IPS-NIHi11 (cell line): Measurements from ENCODE around the gene CHST15.
"Not testable (repeated sequence)": the region's sequence is repeated elsewhere in the genome, so short reads cannot be mapped to it uniquely, and the experiment has no call there.

Experiments
- DNase-seq: peaks from one replicate; pipeline ENCODE4 v3.0.0; 2012; ENCODE audit warnings: mixed read lengths, low spot score

CHST15 gene

DNA sequence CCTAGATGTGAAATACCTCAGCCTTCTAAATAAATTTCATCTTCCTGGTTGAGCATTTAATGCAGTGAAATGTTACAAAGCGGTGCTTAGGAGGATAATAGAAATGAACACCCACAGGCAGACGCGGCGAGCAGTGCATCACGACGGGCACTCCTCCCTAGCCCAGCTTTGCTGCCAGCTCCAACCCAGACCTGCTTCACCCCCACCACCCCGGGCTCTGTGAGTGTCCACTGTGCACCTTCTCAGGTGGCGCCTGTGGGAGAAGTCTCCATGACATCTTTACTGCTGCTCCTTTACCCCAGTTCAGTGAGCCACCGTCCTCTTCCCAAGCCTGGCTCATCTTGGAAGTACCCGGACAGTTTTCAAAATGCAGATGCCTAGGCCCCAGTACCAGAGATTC is 5.2 kb upstream of the CHST15 start:
- DNase-seq: no peak

DNA sequence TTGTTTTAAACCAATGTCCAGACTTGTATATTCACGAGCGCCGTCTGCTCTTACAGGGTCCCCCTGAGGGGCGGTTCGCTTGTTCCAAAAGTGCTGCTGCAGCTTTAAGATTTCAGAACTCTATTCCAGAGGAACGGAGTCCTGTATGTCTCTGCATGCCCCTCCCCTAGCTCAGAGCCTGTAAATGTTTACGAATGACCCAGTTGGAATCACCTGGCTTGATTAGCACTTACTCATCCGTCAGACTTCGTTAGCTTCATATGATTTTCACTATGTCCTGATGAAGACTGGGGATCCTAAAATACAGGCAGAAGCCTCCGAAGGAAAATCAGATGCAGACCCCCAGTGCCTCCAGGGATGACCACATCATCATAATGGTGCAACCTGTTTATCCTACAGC is 4.5 kb upstream of the CHST15 start:
- no peak for DNase-seq

GRCh38 chr10:124096494-124096893 is 3.1 kb upstream of the CHST15 start:
- no peak for DNase-seq

- not testable (repeated sequence) for DNase-seq
Measured at GRCh38 chr10:124095801-124096200, 2.4 kb upstream of the CHST15 start.

DNA sequence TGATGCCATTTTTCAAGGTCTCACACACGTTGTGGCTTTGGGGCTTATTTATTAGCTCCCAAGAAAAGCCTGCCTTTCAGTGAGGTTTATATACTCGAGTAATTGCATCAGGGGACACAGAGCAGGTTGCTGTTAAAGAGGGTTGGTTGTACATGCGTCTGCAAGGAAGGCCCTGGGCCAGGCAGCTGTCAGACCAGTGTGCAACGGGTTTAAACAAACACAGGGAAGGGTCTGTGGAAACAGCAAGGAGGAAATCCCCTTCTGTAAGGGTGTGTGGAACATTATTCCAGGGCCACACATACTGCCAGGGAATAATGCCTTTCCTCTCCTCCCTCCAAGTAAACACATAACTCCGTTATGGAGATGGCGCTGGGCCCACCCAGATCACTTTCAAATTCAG is 1.7 kb upstream of the CHST15 start:
- no peak for DNase-seq

DNA sequence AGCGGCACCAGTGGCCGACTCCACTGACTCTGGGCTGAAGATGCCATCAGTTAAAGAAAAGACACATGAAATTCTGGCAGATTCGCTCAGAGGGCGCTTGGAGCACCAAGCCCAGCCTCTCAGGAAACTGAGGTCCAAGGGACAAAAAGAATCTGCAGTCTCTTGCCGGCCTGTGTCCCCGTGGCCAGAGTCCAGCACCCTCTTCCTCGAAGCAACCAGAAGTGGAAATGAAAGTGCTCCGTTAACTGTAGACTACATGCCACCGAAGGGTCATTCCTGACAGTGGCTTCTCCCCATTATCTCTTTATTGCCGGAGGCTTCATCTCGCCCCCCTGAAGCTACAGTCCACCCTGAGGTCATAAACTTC is 1.0 kb upstream of the CHST15 start:
- no peak for DNase-seq

GRCh38 chr10:124093774-124094418 is 498 bp upstream of the CHST15 start:
- not testable (repeated sequence) for DNase-seq

DNA sequence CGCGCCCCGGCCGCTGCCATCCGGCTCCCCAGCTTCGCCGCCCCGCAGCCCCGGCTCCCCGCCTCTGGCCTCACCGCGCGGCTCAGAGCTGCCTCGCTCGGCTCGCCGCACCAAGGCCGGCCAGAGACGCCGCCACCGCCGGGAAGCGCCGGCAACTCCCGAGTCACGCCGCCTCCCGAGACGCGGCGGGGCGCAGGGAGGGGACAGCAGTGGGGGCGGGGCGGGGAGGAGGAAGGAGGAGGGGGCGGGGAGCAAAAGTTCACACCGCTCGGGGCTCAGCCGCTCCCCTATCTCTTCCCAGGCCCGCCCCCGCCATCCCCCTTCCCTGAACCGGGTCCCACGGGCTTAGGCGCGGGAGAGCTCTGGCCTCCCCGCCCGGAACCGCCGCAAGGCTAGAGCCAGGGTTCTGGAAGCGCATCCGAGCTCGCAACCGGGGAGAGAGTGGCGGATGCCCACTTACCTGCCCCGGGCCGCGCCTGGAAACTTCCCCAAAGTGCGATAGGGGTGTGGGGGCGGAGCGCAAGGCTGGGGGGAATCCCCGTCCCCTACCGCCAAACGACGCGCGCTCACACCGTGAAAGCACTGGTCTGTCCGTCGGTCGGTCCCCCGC is 1.0 kb downstream of the CHST15 start:
- DNase-seq: peak; percentile 85

DNA sequence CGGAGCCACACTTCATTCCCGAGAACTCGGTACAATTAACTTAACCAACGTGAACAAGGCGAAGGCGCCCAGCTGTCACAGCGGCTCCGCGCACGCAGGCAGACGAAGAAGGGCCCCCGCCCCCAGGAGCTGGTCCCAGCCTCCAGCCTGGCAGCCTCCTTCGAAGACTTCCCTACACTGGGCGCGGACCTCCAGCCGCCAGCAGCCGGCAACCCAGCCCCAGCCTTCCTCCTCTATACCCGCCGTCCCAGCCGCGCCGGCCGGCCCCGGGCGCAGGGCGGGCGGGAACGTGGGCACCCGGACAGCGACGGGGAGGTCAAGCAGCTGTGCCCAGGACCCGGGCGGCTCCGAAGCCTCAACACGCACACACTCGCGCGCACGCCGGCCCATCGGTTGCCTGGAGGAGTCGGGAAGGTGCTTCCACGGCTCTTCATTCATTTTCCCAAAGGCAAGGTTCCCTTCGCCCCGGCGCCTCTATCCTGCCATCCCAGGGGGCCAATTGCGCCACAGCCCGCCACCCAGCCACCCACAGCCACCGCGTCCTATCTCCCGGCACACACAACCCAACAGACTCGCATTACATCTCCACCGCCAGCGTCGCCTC is 1.6 kb downstream of the CHST15 start:
- DNase-seq: peak; percentile 72

- no peak for DNase-seq
Measured at GRCh38 chr10:124090601-124091209, 2.7 kb downstream of the CHST15 start.

DNA sequence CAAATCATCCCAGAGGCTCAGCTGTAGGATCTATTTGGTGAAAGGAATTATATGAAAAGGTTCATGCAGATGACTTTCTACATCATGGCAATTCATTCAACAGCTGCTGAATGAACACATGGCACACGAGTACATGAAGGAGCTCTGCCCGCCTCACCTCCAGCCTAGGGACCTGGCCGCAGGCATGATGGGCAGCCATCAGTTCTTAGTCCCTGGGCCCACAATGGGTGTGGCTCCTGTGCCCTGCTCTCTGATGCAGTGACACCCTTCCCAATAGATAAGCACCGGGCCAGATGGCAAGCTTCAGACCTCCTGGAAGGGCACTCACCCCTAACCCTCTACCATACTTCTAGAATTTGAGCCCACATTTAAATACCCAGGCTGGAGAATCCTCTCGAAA is 3.5 kb downstream of the CHST15 start:
- DNase-seq: no peak

- DNase-seq: no peak
Measured at GRCh38 chr10:124088915-124089314, 4.5 kb downstream of the CHST15 start.

- DNase-seq: no peak
Measured at GRCh38 chr10:124087672-124088634, 5.4 kb downstream of the CHST15 start.

DNA sequence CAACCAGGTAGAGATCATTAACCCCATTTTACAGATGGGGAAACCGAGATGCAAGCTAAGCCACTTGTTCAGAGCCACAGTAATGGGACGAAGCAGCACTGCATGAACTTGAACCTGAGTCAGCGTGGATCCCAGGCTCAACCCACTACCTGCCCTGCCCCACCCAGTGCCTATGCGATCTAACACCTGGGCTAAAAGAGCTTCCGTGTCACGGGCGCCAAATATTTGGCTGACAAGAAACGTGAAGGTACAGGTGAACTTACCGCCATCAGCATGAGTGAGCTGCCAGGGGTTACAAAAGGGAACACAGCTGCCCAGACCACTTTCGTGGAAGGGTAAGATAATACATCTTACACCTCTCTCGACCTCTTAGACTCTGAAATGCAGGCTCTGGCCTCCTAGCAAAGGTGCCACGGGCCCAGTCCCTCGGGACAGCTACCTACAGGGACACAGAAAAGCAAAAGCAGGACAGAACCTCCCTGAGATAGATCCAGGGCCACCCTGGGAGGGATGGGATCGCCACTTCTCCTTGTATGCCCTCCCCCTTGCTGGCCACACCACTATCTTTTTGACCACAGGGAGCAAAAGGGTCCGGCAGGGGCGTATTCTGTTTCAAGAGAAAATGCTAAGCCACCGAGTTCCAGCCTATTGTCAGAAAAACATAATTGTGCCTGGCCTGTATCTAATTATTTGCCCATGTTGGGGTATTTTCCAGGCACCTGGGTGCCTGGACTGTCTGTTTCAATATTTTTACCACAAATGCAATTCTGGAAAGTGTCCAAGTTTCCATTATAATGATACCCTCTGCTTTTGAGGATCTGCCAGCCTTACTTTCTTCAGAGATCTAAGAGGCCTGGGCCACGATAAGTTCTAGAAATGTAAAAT is 6.4 kb downstream of the CHST15 start:
- DNase-seq: no peak

- no peak for DNase-seq
Measured at GRCh38 chr10:124086097-124086710, 7.2 kb downstream of the CHST15 start.

GRCh38 chr10:124085680-124086079 is 7.7 kb downstream of the CHST15 start:
- no peak for DNase-seq

DNA sequence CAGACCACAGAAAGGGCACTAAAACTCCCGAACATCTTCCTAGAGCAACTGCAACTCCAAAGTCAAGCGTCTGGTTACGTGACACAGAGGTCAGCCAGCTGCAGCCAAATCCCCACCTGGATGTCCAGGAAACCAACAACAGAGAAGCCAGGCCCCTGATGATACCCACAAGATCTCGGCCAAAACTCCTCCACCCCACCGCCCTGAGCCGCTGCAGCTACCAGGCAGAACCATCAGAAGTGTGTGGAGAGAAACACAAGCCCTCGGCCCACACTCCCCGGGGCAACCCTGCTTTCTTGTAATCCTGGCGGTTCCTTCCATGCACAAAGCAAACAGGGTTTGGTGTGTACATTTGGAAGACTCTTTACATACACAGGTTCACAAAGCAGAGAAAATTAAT is 8.7 kb downstream of the CHST15 start:
- DNase-seq: no peak

DNA sequence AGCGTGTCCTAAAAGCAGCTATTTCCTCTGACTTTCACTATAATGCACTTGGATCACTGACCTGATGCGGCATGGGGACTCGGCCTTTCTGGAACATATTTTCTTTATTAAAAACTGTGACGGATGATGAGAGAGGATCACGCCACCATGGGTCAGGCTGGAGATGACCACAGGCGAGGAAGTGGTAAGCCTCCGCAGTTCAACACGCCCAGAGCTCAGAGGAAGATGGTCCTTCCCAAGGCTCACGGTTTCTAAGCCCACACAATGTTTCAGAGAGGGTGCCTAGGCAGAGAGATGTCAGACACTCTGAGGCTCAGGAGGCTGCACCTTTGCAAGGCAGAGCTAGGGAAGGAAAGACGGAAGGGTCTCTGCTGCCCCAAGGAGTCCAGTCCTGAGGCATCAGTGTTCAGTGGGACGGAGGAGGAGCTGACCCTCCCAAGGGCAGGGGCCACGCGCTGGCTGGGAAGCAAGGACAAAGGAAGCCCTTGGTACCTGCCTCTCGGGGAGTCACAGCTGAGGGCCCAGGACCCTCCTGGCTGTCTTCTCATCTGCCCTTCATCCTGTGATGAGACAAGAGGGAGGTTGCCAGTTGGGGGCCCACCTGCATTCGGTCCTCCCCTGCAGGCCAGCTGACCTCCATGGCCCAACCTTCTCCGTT is 9.5 kb downstream of the CHST15 start:
- no peak for DNase-seq

DNA sequence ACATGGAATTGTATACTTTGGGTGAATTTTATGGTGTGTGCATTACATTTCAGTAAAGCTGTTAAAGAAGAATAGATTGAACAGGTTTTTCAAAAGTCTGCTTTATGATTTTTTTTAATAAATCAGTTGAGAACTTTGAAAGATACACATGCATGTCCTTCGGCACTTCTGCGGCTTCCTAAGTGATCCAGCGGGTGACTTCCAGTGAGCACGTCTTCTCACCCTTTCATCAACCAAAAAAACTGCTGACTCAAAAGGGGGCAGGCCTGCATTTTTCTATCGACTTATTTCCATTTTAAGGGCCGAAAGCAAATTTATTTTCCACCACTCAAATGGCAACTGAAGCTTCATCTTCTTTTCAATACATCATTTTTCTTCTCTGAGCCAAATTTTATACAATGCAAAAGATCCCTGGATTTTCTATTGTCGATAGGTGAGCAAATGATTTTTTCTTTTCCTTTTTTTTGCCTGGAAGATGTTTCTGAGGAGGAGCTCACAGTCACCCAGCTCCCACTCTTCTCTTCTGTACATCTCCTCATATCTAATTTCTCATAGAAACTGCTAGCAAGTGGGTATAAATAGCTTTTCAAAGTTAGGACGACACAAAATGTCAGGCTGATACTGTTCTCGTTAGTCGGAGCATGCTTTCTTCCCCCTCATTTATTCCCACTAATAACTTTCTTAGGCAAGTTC is 10.2 kb downstream of the CHST15 start:
- DNase-seq: no peak

- no peak for DNase-seq
Measured at GRCh38 chr10:124082555-124082954, 10.8 kb downstream of the CHST15 start.
